ENCODE data around the gene CCDC179. TPM values are rescaled to one million over a fixed set of nuclear protein-coding genes. Genes with fewer than 3 reads are reported as not detected.

The CCDC179 gene
- total and polyA plus RNA-seq, 9 of the 15 experiments (the other 6 are each of a cell fraction or from before 2014, with no cell fraction given) = not detected

- peak in 1 of 3 experiments; percentile 71; a peak in 2 of 6 replicates for TF ChIP-seq ZBTB11 (CRISPR knock-in tag; IDR thresholded peaks at IDR 0.05)
- TF ChIP-seq FOXJ3 (CRISPR knock-in tag; IDR thresholded peaks at IDR 0.05) = no peak
- peak; percentile 87 to 89 for TF ChIP-seq NRF1 (conservative IDR thresholded peaks at IDR 0.05 in 1 of 2, IDR thresholded peaks at IDR 0.05 in 1 of 2)
- TF ChIP-seq MGA (IDR thresholded peaks at IDR 0.05) = peak; percentile 62; the same call in 1 of the 2 replicates
- peak; percentile 48 for TF ChIP-seq EGR1 (conservative IDR thresholded peaks at IDR 0.05)
- TF ChIP-seq L3MBTL2 (IDR thresholded peaks at IDR 0.05) = peak; percentile 68; the same call in 1 of the 2 replicates
- peak; percentile 81 for TF ChIP-seq CREM (IDR thresholded peaks at IDR 0.05; ENCODE audit: low read depth)
- peak; percentile 84 for TF ChIP-seq POLR2A (conservative IDR thresholded peaks at IDR 0.05)
- no peak for TF ChIP-seq ATF4 (CRISPR knock-in tag; IDR thresholded peaks at IDR 0.05)
- 0 out of 2 replicates have a peak, but pooled peaks have one; percentile 18 for TF ChIP-seq SMARCE1 (IDR thresholded peaks at IDR 0.05)
- TF ChIP-seq POLR2H (tag; IDR thresholded peaks at IDR 0.05; ENCODE audit: low read depth) = 0 out of 2 replicates have a peak, but pooled peaks have one; percentile 3
Measured at GRCh38 chr11:22829231-22830081, 30.8 kb downstream of the CCDC179 start, which contains the start of gene SVIP (continued).
